ENCODE data around the gene SETX. TPM values are rescaled to one million over a fixed set of nuclear protein-coding genes. Genes with fewer than 3 reads are reported as not detected.

The SETX gene
- total and polyA plus RNA-seq, 2 of the 13 experiments (the other 11 are each of a cell fraction or from before 2014, with no cell fraction given), result 13.2 to 39.0 TPM

GRCh38 chr9:132241840-132242620 lies 112.8 kb downstream of the SETX start (continued):
- TF ChIP-seq ZNF574 (CRISPR knock-in tag; IDR thresholded peaks at IDR 0.05), result 0 out of 2 replicates have a peak, but pooled peaks have one; percentile 5
- TF ChIP-seq ZNF776 (CRISPR knock-in tag; IDR thresholded peaks at IDR 0.05), result peak; percentile 55; the same call in 1 of the 2 replicates
- TF ChIP-seq USF2 (IDR thresholded peaks at IDR 0.05; ENCODE audit: low read depth, low read length), result no peak
- TF ChIP-seq USF2 (CRISPR knock-in tag; IDR thresholded peaks at IDR 0.05; ENCODE audit: borderline replicate concordance), result no peak
- no peak for TF ChIP-seq DMTF1 (CRISPR knock-in tag; IDR thresholded peaks at IDR 0.05)
- no peak for TF ChIP-seq TARDBP (CRISPR knock-in tag; IDR thresholded peaks at IDR 0.05)
- TF ChIP-seq ZBTB14 (CRISPR knock-in tag; IDR thresholded peaks at IDR 0.05), result no peak
- no peak for TF ChIP-seq ZMYM2 (CRISPR knock-in tag; IDR thresholded peaks at IDR 0.05)
- 0 out of 2 replicates have a peak, but pooled peaks have one; percentile 12 for TF ChIP-seq RNF2 (conservative IDR thresholded peaks at IDR 0.05; ENCODE audit: low read depth)
- no peak for TF ChIP-seq ZHX2 (IDR thresholded peaks at IDR 0.05; ENCODE audit: low read depth)
- TF ChIP-seq ZHX2 (CRISPR knock-in tag; IDR thresholded peaks at IDR 0.05; ENCODE audit: borderline replicate concordance), result no peak
- no peak for TF ChIP-seq KMT2A (CRISPR knock-in tag; IDR thresholded peaks at IDR 0.05)
- no peak for TF ChIP-seq RFXANK (CRISPR knock-in tag; IDR thresholded peaks at IDR 0.05)
- no peak for TF ChIP-seq ZNF567 (CRISPR knock-in tag; IDR thresholded peaks at IDR 0.05; ENCODE audit: borderline replicate concordance)
